Activated CD8-positive, alpha-beta memory T cell treated with anti-CD3 and anti-CD28 coated beads for 48 hours (primary cell): ENCODE data around the gene SMIM3.

ENCODE experiments used
- DNase-seq, 3 experiments: peaks; one replicate each; pipeline ENCODE4 v3.0.0-alpha.2; 2020; ENCODE audit warnings: low read depth in 2 of 3, low spot score in 2 of 3

The SMIM3 gene

GRCh38 chr5:150765011-150765798, 13.4 kb upstream of the SMIM3 start:
- no peak for DNase-seq

DNA sequence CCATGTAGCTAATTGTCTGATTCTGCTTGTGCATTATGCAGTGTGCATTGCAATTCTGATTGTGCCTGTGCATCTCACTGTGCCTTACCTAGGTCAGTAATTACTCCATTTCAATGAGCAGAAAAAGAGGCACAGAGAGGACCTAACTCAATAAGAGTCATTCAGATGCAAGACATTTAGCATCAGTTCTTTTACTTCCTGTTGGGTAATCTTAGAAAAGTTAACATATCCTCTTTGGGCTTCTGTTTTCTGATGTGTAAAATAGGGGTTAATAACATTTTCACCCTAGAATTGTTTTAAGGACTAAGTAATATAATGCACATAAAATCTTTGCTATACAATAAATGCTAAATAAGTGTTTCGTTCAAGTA, 12.8 kb upstream of the SMIM3 start:
- no peak for DNase-seq

GRCh38 chr5:150766251-150766650, 12.3 kb upstream of the SMIM3 start:
- no peak for DNase-seq

- DNase-seq = no peak
Observed at GRCh38 chr5:150771034-150771795, 7.3 kb upstream of the SMIM3 start.

DNA sequence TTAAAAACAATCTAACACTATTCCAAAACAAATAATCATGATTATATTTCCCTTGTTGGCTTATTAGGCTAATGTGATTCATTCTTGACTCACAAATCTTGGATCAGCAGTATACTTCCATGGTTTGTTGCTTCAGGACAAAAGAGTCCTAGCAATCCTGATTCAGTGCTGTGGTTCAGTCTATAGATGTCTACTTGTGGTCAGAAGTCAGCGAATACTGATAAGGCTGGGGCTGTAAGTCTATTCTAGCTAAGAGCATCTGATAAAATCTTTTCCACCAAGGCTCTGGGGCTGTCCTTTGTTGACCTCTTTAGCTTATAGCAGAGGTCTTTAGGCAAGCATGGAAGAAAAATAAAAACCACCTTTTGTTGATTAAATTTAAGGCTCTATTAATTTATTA, 4.4 kb upstream of the SMIM3 start:
- DNase-seq = no peak

- DNase-seq = no peak
Observed at GRCh38 chr5:150777685-150778084, 872 bp upstream of the SMIM3 start.

DNA sequence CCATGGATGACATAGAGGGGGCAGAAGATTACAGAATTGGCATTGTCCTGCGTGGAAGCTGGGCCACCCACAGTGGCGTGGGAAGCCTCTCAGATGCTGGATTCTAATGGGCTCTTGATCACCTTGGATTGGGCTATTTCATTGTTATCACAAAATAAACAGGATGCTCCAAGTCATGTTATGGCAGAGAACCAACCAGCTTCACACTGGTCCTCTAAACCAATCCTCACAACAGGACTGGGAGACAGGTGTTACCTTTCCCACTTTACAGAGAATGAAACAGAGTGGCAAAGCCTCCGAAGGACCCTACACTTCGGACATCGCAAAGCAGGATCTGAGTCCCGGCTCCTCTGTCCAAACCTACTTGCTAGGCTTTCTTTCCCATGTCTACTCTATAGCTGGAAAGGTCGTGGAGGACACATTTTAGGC, 455 bp upstream of the SMIM3 start:
- DNase-seq = no peak

- no peak for DNase-seq
Observed at GRCh38 chr5:150779397-150780186, 1.0 kb downstream of the SMIM3 start.

- DNase-seq = peak in 1 of 3 experiments; percentile 32
Observed at GRCh38 chr5:150780187-150780692, 1.7 kb downstream of the SMIM3 start.

DNA sequence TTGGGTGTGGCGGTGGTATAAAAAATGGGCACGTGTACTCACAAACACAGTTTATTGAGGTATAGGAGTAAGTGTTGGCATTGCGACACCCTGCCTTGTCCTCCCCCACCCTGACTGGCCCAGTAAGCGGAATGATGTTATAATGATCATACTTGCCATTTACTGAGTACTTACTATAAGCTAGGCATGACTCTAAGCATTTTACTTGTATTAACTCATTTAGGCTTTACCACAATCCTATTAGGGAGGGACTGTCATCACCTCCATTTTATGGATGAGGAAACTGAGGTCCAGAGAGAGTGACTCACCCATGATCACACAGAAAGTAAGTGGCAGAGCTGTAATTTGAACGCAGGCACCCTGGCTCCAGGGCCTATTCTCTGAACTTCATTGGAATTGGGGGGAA, 2.3 kb downstream of the SMIM3 start:
- no peak for DNase-seq

DNA sequence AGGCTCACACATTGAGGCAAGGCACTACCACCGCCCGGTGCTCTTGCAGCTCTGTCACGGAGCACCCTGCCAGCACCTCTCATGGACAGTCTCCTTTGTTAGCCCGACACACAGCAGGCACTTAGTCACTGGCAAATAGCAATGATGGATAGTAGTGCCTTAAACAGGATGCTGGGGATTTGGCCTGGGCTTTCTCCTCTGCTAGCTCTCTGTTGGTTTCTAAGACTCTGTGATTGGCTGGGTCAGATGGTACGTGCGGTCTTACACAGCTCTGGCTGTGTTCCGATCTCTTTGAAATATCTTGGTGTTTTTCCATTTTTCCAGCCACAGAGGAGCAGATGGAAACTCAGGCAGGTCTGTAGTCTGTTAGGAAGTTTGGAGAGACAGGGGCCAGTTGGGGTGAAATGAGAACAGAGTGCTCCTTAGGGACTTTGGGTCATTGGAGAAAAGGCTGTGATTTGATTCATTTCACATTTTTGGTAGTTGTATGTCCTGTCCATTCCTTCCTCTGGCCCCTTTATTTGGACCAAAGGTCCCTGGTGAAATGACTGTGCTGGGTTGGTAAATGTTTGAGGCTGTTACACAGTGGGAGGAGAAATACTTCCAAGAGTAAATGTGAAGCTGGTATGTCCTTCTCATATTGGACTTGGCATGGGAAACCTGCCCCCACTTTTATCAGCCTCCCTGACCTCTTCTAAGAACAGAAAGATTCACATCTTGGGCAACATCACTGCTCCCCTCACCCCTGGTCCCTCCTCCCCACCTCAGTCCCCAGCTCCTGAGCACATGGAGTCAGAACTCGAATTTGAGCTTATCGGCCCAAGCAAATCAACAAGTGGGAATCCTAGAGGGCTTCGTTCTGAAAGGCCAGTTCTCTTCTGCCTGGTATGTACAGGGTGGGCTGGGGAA, 3.4 kb downstream of the SMIM3 start:
- DNase-seq = no peak

- DNase-seq = no peak
Observed at GRCh38 chr5:150782850-150783249, 4.3 kb downstream of the SMIM3 start.

GRCh38 chr5:150783422-150783928, 4.9 kb downstream of the SMIM3 start:
- peak in 1 of 3 experiments; percentile 23 for DNase-seq

DNA sequence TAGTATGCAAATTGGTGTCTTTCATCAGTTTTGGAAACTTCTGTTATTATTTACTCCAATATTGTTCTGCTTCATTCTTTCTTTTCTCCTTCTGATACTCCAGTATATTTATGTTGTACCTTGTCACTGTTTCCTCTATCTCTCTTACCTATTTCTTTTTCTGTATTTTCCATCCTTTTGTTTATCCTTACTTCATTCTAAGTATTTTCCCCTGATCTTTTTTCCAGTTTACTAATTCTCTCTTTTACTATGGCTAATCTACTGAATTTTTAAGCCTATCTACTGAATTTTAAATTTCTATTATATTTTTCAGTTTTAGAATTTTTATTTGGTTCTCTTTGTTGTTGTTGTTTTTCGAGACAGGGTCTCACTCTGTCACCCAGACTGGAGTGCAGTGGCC, 7.4 kb downstream of the SMIM3 start:
- DNase-seq = no peak

- no peak for DNase-seq
Observed at GRCh38 chr5:150786876-150787275, 8.3 kb downstream of the SMIM3 start.

DNA sequence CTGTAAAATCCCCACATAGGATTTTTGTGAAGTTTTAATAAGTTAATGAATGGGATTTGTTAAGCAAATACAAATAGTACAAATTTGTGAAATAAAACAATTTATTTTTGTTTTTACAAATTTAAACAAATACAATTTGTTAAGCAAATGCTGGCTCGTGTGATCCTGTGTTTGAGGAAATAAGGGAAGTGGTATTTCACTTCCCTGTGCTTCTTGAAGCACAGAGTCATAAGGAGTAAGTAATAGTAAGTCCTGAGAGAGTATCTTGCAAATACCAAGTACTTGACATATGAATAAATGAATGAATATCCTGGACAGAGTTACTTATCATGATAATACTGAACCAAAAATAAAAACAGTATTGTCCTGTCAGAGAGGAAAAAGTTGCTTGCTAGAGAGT, 9.1 kb downstream of the SMIM3 start:
- DNase-seq = no peak

GRCh38 chr5:150788977-150789376, 10.4 kb downstream of the SMIM3 start:
- DNase-seq = no peak

GRCh38 chr5:150789450-150789849, 10.9 kb downstream of the SMIM3 start:
- DNase-seq = no peak

- peak in 1 of 3 experiments; percentile 31 for DNase-seq
Observed at GRCh38 chr5:150789943-150790611, 11.5 kb downstream of the SMIM3 start.

DNA sequence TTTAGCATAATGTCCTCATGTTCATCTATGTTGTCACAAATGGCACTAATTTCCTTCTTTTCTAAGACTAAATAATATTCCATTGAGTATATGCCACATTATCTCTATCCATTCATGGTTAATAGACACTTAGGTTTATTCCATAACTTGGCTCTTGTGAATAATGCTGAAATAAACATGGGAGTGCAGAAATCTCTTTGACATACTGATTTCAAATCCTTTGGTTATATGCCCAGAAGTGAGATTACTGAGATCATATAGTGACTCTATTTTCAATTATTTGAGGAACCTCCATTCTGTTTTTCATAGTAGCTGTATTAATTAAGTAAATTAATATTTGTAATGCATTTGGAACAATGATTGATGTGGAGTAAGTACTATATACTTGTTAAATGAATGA, 13.0 kb downstream of the SMIM3 start:
- DNase-seq = no peak
